Measurements from ENCODE around the gene ARHGAP32. TPM values are rescaled to one million over a fixed set of nuclear protein-coding genes. Genes with fewer than 3 reads are reported as not detected.

The ARHGAP32 gene
- total and polyA plus RNA-seq, 7 donors = 9.2 to 20.0 (median 12.0) TPM

- 81 to 89% methylated on average over 6 of the region's 6 CpGs for WGBS, 2 donors
- Histone ChIP-seq H3K27ac (no peak overlapping the region), H3K27me3 (peaks cover 0 to 12% (median 0%) of the 10 kb centered on the region in 3 donors), H3K36me3 (no peaks in the 10 kb centered on the region), H3K4me1 (no peaks in the 10 kb centered on the region), H3K9me3 (no peaks in the 10 kb centered on the region), H3K4me3 (no peak overlapping the region)
- TF ChIP-seq POLR2AphosphoS5 (IDR thresholded peaks at IDR 0.05) (no peak), POLR2A (IDR thresholded peaks at IDR 0.05) (no peak), EP300 (IDR thresholded peaks at IDR 0.05) (no peak), CTCF (IDR thresholded peaks at IDR 0.05) (no peak)
- intact Hi-C loops (cut with DNase I) = no loop called here
- DNase-seq = no peak
Measured at GRCh38 chr11:128915149-128915521, 277.0 kb downstream of the ARHGAP32 start.

Small RNA genes within 50 kb of the gene (small RNA-seq; reads per million reads assigned to genes)
- gene RF00019 (0 reads per million in 3 donors), gene RNU6-874P (0 reads per million in 3 donors), gene RNU6-876P (0 reads per million in 3 donors)

Other genes with a start within 250 kb of the ARHGAP32 start
- gene TP53AIP1, start 249.5 kb downstream of the ARHGAP32 start, total RNA-seq = under 1 TPM in 1 of 4 donors, not detected in 3; 0.55 TPM
- gene TP53AIP1, start 249.5 kb downstream of the ARHGAP32 start, polyA plus RNA-seq = under 1 TPM in 1 of 3 donors, not detected in 2; 0.16 TPM
- not detected for gene BARX2, start 183.5 kb upstream of the ARHGAP32 start, total RNA-seq
- gene BARX2, start 183.5 kb upstream of the ARHGAP32 start, polyA plus RNA-seq = 10 to 100 TPM; 10.0 to 19.7 (median 12.0) TPM